Stimulated activated CD4-positive, alpha-beta T cell treated with anti-CD3 and anti-CD28 coated beads, Interleukin-12 subunit alpha, Interleukin-12 subunit beta, amount 100 ng/mL, for 48 hours (primary cell): ENCODE results near the gene HSD11B2.
"Not testable (repeated sequence)": the region's sequence is repeated elsewhere in the genome, so short reads cannot be mapped to it uniquely, and the experiment has no call there.

Experiments used
- DNase-seq, 3 donors: peaks; one replicate each; pipeline ENCODE4 v3.0.0-alpha.2; 2020; ENCODE audit warnings: low read depth in 2 of 3, low spot score in 1 of 3

The HSD11B2 gene

GRCh38 chr16:67413978-67414911 is 16.7 kb upstream of the HSD11B2 start:
- no peak for DNase-seq

DNA sequence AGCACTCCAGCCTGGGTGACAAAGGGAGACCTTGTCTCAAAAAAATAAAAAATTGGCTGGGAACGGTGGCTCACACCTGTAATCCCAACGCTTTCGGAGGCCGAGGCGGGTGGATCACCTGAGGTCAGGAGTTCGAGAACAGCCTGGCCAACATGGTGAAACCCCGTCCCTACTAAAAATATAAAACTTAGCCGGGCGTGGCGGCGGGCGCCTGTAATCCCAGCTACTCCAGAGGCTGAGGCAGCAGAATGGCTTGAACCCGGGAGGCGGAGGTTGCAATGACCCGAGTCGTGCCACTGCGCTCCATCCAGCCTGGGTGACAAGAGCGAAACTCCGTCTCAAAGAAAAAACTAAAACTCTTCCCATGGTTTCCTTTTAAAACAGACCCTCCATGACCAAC is 15.5 kb upstream of the HSD11B2 start:
- not testable (repeated sequence) for DNase-seq

DNA sequence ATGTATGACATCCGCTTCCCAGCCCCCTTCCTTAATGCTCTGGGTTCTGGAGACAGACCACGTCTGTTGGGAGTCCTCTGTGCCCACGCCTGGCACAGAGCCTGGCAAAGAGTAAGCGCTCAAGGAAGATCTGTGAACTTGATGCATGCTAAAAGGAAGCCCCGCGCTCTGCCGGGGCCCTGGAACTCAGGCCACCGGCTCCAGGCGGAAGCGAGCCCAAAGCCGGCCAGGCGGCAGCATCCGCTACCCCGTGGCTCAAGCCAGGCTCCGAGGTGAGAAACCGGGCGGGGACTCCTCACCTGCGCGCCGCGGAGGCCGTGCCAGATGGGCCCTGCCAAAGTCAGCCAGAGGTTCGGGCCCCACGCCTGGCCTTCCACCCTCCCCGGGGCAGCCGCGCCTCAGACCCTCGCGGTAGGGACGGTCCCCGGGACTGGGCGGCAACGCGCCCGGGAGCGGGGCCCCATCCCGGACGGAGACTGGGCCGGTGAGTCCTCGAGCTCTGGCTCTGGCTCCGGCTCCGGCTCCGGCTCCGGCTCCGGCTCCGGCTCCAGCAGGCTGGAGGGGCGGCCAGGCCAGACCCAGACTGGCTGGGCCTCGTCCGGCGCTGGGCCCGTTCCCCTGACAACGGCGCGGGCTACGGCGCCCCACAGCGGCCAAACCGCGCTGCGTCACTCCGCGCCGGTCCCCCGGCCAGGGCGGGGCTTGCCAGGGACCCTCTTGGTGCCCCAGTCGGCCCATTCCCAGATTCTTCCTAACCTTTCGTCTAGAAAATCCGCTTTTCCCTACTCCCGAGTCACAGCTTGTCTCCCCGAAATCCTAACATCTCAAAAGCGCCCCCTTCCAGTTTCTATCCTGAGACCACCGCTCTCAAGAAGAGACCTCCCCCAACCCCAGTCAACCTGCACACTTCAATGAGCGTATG is 14.8 kb upstream of the HSD11B2 start, which contains the start of gene ZDHHC1:
Gene ZDHHC1, minus strand, starts transcription at position 606 of the 922 bp plus-strand sequence. CDS start 8,702 bp downstream, outside the sequence.
- DNase-seq = peak in 2 of 3 donors; percentile 22 to 50

DNA sequence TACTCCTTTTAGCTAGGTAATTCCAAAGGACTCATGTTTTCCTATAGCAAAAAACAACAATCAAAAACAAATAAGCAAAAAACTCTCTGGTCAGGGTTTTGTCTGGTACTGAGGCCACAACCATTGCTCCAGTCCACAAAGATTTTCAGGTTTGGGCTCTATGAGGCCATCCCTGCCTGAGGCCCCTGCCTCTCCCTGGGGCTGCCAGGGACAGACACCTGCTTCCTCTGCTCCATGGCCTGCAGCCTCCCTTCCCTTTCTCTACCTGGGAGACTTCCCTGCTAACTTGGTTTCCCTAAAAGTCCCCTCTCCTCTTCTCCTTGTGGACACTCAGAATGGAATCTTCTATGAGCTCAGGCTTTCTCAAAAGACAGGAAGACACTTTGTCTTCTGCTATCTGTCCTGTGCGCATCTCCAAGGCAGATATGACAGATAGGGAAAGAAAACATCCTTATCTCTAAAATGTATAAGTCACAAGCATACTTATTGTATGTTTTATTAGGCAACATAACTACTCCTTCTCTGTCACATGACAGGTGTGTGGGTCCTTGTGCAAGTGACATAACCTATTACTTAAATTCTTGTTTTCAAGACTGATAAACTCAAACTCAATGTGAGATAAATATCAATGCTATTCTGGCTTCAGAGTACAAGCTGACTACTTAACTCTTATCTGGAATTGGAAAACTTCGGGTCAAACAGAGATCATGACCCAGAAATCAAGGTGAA is 13.4 kb upstream of the HSD11B2 start:
- no peak for DNase-seq

DNA sequence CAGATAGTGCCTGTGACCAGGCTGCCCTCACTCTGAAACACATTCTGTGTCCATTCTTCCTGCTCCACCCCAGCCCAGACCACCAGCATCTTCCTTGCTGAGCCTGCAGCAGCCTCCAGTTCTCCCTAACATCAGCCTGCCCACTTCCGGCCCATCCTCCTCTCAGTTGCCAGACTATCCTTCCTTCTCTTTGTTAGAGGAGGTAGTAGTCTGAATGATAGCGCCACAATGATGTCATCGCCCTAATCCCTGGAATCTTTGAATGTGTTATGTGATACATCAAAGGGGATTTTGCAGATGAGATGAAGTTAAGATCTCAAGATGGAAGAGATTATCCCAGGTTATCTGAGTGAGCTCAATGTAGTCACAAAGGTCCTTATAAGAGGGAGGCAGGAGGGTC is 11.4 kb upstream of the HSD11B2 start:
- DNase-seq = no peak

DNA sequence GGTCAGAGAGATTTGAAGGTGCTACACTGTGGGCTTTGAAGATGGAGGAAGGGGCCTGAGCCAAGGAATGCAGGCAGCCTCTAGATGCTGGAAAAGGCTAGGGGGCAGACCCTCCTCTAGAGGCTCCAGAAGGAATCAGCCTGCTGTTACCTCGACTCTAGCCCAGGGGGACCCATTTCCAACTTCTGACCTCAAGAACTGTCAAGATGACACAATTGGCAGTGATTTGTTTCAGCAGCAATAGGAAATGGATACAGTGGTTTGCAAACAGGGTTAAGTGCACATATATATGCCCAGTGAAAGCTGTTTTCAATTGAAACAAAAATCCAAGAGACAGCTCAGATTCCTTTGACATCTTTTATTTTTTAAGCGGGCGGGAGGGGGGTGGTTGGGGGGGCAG is 11.0 kb upstream of the HSD11B2 start:
- no peak for DNase-seq

GRCh38 chr16:67421030-67421429 is 9.9 kb upstream of the HSD11B2 start:
- DNase-seq = no peak

DNA sequence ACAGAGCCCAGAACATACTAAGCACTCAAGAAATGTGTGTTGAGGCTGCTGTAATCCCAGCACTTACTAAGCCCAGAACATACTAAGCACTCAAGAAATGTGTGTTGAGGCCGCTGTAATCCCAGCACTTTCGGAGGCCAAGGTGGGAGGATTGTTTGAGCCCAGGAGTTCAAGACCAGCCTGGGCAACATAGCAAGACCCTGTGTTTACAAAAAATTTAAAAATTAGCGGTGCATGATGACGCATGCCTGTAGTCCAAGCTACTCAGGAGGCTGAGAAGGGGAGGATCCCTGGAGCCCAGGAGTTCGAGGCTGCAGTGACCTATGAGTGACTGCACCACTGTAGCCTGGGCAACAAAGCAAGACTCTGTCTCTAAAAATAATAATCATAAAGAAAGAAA is 7.9 kb upstream of the HSD11B2 start:
- DNase-seq = no peak

GRCh38 chr16:67423611-67424260 is 7.2 kb upstream of the HSD11B2 start:
- no peak for DNase-seq

GRCh38 chr16:67424261-67424615 is 6.7 kb upstream of the HSD11B2 start:
- DNase-seq = no peak

GRCh38 chr16:67425061-67425460 is 5.9 kb upstream of the HSD11B2 start:
- no peak for DNase-seq

DNA sequence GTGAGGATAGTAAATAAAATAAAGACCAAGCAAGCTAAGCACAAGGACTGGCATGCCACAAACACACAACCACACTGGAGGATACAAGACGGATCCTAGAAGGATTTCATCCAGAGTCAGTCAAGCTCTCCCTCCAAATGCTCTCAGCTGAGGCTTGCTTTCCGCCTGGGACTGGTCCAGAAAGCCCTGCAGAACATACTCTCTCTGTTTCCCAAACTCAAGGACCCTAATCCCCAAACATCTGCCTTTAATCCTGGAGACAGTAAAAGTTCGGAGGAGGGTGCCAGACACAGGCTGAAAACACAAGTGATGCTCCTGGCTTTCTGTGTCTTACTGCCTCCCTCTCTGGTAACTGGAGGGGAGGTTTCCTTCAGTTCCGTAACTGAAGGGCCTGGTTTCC is 5.3 kb upstream of the HSD11B2 start:
- DNase-seq = no peak

DNA sequence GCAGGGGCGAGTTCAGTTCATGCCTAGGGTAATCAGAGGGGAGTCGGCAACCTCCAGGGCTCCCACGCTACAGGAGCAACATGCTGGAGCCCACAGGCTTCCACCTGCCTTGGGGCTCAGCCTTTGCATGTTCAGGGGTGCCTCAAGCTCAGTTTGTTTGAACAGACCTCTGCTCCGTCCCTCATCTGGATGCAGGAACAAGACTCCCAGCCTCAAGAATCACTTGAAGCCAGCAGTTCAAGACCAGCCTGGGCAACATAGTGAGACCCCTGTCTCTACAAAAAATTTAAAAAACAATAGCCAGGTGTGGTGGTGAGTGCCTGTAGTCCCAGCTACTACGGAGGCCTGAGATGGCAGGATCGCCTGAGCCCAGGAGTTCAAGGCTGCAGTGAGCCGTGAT is 4.9 kb upstream of the HSD11B2 start:
- no peak for DNase-seq

GRCh38 chr16:67426950-67427349 is 4.0 kb upstream of the HSD11B2 start:
- no peak for DNase-seq

GRCh38 chr16:67428146-67428731 is 2.7 kb upstream of the HSD11B2 start:
- peak; percentile 36 to 51 (median 49) for DNase-seq

GRCh38 chr16:67429053-67429798 is 1.7 kb upstream of the HSD11B2 start:
- DNase-seq = no peak

DNA sequence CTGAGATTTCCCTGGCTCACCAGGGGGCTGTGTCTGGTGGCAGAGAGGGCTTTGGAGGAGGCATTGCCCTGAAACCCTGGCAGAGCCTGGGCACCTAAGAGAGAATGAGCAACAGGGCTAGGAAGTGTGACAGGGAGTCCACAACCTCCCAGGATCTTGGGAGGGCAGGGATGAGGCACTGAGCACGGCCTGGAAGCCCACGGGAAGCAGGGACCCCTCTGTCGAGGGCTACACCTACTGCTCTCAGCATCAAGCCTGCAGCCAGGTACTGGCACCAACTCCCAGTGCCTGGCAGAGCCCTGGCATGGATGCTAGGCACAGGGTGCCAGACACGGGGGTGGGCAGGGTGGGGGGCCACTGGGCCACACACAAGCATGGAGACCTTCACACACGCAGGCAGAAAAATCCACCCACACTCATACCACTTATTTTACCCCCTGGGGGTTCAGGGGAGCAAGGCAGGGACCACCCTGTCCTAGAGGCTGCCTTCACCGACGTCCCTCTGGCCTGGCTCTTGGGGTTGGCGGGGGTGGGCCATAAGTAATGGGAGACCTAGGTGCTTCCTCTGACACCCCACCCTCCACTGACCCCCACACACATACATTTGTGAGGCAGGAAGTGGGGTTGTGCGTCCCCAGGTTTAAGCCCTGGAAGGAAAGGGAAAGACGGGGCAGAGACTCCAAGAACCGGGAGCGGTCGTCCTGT is 970 bp upstream of the HSD11B2 start:
- DNase-seq = no peak

DNA sequence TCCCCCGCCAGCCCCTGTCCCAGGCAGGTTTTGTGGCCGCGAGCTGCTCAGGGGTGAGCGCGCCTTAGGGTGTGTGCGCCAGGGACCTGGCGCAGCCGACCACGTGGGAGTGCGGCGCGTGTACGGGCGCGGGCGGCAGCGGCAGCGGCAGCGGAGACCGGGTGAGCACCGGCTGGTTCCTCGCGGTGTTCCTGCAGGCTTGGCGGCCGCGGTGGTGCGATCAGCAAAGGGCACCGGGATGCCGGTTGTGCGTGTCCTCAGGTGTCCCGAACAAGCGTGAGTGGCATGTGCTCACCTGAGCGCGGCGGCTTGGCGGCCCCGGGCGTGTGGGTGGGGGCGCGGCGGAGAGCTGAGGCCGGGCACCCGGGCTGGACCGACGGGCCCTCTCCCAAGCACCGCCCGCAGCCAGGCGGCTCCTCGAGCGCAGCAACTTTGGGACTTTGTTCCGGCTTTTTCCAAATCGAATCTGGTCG is 381 bp upstream of the HSD11B2 start:
- DNase-seq = peak in 1 of 3 donors; percentile 12
